Mesendoderm (in vitro differentiated cells): ENCODE measurements around the gene NRSN2.

Source experiments
- DNase-seq: peaks from one replicate; pipeline ENCODE4 v3.0.0; 2013
- H2AK5ac ChIP-seq: 2 replicates; pipeline ENCODE4 v1.6.1; 2013; ENCODE audit warnings: low read length, inconsistent platforms
- H2BK120ac ChIP-seq: 2 replicates; pipeline ENCODE4 v1.6.1; 2013; ENCODE audit warnings: low read depth, mild to moderate bottlenecking, low read length, moderate library complexity, mixed read lengths
- H2BK15ac ChIP-seq: replicated peaks from 2 replicates; pipeline ENCODE4 v1.6.1; 2013; ENCODE audit warnings: low read depth, mild to moderate bottlenecking, moderate library complexity
- H2BK5ac ChIP-seq: 2 replicates; pipeline ENCODE4 v1.6.1; 2013; ENCODE audit warnings: low read length, inconsistent platforms
- H3K18ac ChIP-seq: 2 replicates; pipeline ENCODE4 v1.6.1; 2013; ENCODE audit warnings: mild to moderate bottlenecking, low read length, mixed read lengths
- H3K23ac ChIP-seq: one replicate; pipeline ENCODE4 v1.6.1; 2013; ENCODE audit warnings: low read length
- H3K27ac ChIP-seq: 2 replicates; pipeline ENCODE4 v1.5.1; 2013; ENCODE audit warnings: low read depth, mild to moderate bottlenecking, inconsistent platforms, low read length, moderate library complexity
- H3K27me3 ChIP-seq: 2 replicates; pipeline ENCODE4 v1.6.1; 2013; ENCODE audit warnings: low read length, control low read depth, mild to moderate bottlenecking, inconsistent platforms; ENCODE audit not compliant: insufficient read depth, poor library complexity
- H3K36me3 ChIP-seq: 2 replicates; pipeline ENCODE4 v1.6.1; 2013; ENCODE audit warnings: low read length, inconsistent platforms; ENCODE audit not compliant: control insufficient read depth, insufficient read depth
- H3K4ac ChIP-seq: one replicate; pipeline ENCODE4 v1.6.1; 2013; ENCODE audit warnings: low read depth, mild to moderate bottlenecking, low read length, moderate library complexity
- H3K4me1 ChIP-seq: 2 replicates; pipeline ENCODE4 v1.6.1; 2013; ENCODE audit warnings: low read depth, low read length, inconsistent platforms; ENCODE audit not compliant: control insufficient read depth
- H3K4me2 ChIP-seq: 2 replicates; pipeline ENCODE4 v1.6.1; 2013; ENCODE audit warnings: low read length
- H3K4me3 ChIP-seq: 2 replicates; pipeline ENCODE4 v1.5.1; 2013; ENCODE audit warnings: mild to moderate bottlenecking, low read length
- H3K56ac ChIP-seq: one replicate; pipeline ENCODE4 v1.6.1; 2013; ENCODE audit warnings: low read length
- H3K79me1 ChIP-seq: 2 replicates; pipeline ENCODE4 v1.6.1; 2013; ENCODE audit warnings: low read length, inconsistent platforms
- H3K79me2 ChIP-seq: 2 replicates; pipeline ENCODE4 v1.6.1; 2013; ENCODE audit warnings: mild to moderate bottlenecking, low read length; ENCODE audit not compliant: control insufficient read depth, insufficient read depth
- H3K9ac ChIP-seq: 2 replicates; pipeline ENCODE4 v1.6.1; 2013; ENCODE audit warnings: low read length, inconsistent platforms
- H4K5ac ChIP-seq: one replicate; pipeline ENCODE4 v1.6.1; 2013; ENCODE audit warnings: low read length
- H4K8ac ChIP-seq: one replicate; pipeline ENCODE4 v1.6.1; 2013; ENCODE audit warnings: low read depth, mild to moderate bottlenecking, control low read depth, low read length, moderate library complexity
- WGBS: extraction: QIAGEN DNeasy Blood & Tissue Kit; methylation state at CpG from one replicate; pipeline ENCODE4 v1.1.7; 2013; ENCODE audit warnings: low lambda C conversion rate, missing lambda C conversion rate; ENCODE audit not compliant: insufficient coverage; ENCODE audit errors: extremely low coverage; 5-methylcytosine and 5-hydroxymethylcytosine counted together

NRSN2 gene

GRCh38 chr20:310645-311044 is 36.3 kb upstream of the NRSN2 start:
- Histone ChIP-seq H2AK5ac (no peak overlapping the region), H2BK120ac (no peak overlapping the region), H3K36me3 (no peaks in the 10 kb centered on the region), H4K5ac (no peak overlapping the region), H3K23ac (no peak overlapping the region), H3K18ac (no peak overlapping the region), H2BK15ac (no peak overlapping the region), H3K56ac (no peak overlapping the region), H3K4me2 (no peak overlapping the region), H3K79me1 (no peaks in the 10 kb centered on the region), H2BK5ac (no peak overlapping the region), H3K4ac (no peak overlapping the region), H3K9ac (no peak overlapping the region), H3K27ac (no peak overlapping the region), H3K4me3 (no peak overlapping the region), H3K27me3 (no peaks in the 10 kb centered on the region), H3K4me1 (peaks cover 2% of the 10 kb centered on the region), H4K8ac (no peak overlapping the region), H3K79me2 (no peaks in the 10 kb centered on the region)
- DNase-seq, result no peak
- WGBS, result no CpG with 5 or more reads among the region's 7 CpGs

- Histone ChIP-seq H3K4me2 (no peak overlapping the region), H2BK5ac (no peak overlapping the region), H3K79me1 (no peaks in the 10 kb centered on the region), H3K79me2 (no peaks in the 10 kb centered on the region), H3K4ac (no peak overlapping the region), H3K4me1 (peaks cover 2% of the 10 kb centered on the region), H3K9ac (no peak overlapping the region), H2BK15ac (no peak overlapping the region), H3K56ac (no peak overlapping the region), H3K4me3 (no peak overlapping the region), H4K8ac (no peak overlapping the region), H2BK120ac (no peak overlapping the region), H3K27ac (no peak overlapping the region), H3K36me3 (no peaks in the 10 kb centered on the region), H3K23ac (no peak overlapping the region), H3K18ac (no peak overlapping the region), H4K5ac (no peak overlapping the region), H2AK5ac (no peak overlapping the region), H3K27me3 (no peaks in the 10 kb centered on the region)
- no CpG with 5 or more reads among the region's 7 CpGs for WGBS
- DNase-seq, result no peak
Observed at GRCh38 chr20:311609-312008, 35.3 kb upstream of the NRSN2 start.

- Histone ChIP-seq H4K8ac (no peak overlapping the region), H3K79me1 (no peaks in the 10 kb centered on the region), H3K27ac (no peak overlapping the region), H3K23ac (no peak overlapping the region), H3K9ac (no peak overlapping the region), H3K36me3 (no peaks in the 10 kb centered on the region), H2BK15ac (no peak overlapping the region), H3K4me3 (no peak overlapping the region), H3K4me2 (no peak overlapping the region), H4K5ac (no peak overlapping the region), H3K4me1 (peaks cover 2% of the 10 kb centered on the region), H2BK5ac (no peak overlapping the region), H3K79me2 (no peaks in the 10 kb centered on the region), H2AK5ac (no peak overlapping the region), H3K27me3 (no peaks in the 10 kb centered on the region), H3K18ac (no peak overlapping the region), H3K4ac (no peak overlapping the region), H2BK120ac (no peak overlapping the region), H3K56ac (no peak overlapping the region)
- DNase-seq, result no peak
- no CpG with 5 or more reads among the region's 8 CpGs for WGBS
Observed at GRCh38 chr20:312067-312466, 34.8 kb upstream of the NRSN2 start.

GRCh38 chr20:312866-313265 is 34.0 kb upstream of the NRSN2 start:
- Histone ChIP-seq H3K18ac (no peak overlapping the region), H3K56ac (no peak overlapping the region), H2AK5ac (no peak overlapping the region), H2BK120ac (no peak overlapping the region), H3K36me3 (no peaks in the 10 kb centered on the region), H3K27me3 (no peaks in the 10 kb centered on the region), H4K8ac (no peak overlapping the region), H2BK15ac (no peak overlapping the region), H4K5ac (no peak overlapping the region), H2BK5ac (no peak overlapping the region), H3K4me3 (no peak overlapping the region), H3K79me1 (no peaks in the 10 kb centered on the region), H3K27ac (no peak overlapping the region), H3K23ac (no peak overlapping the region), H3K4ac (no peak overlapping the region), H3K79me2 (no peaks in the 10 kb centered on the region), H3K9ac (no peak overlapping the region), H3K4me2 (no peak overlapping the region), H3K4me1 (peaks cover 2% of the 10 kb centered on the region)
- DNase-seq, result no peak
- no CpG with 5 or more reads among the region's 1 CpG for WGBS

- no peak overlapping the region for H3K56ac ChIP-seq
- no peak overlapping the region for H3K9ac ChIP-seq
- H4K8ac ChIP-seq, result no peak overlapping the region
- no peak overlapping the region for H2BK120ac ChIP-seq
- WGBS, result no CpG with 5 or more reads among the region's 5 CpGs
- no peaks in the 10 kb centered on the region for H3K79me1 ChIP-seq
- H3K4me1 ChIP-seq, result peaks cover 2% of the 10 kb centered on the region
- H3K79me2 ChIP-seq, result no peaks in the 10 kb centered on the region
- no peaks in the 10 kb centered on the region for H3K27me3 ChIP-seq
- no peak overlapping the region for H2AK5ac ChIP-seq
- H4K5ac ChIP-seq, result no peak overlapping the region
- no peak overlapping the region for H2BK15ac ChIP-seq
- H3K36me3 ChIP-seq, result no peaks in the 10 kb centered on the region
- no peak overlapping the region for H3K4me3 ChIP-seq
- no peak overlapping the region for H3K27ac ChIP-seq
- H3K23ac ChIP-seq, result no peak overlapping the region
- H3K18ac ChIP-seq, result no peak overlapping the region
- no peak overlapping the region for H3K4me2 ChIP-seq
- no peak overlapping the region for H2BK5ac ChIP-seq
- no peak overlapping the region for H3K4ac ChIP-seq
- no peak for DNase-seq
Observed at GRCh38 chr20:313402-313801, 33.5 kb upstream of the NRSN2 start.

DNA sequence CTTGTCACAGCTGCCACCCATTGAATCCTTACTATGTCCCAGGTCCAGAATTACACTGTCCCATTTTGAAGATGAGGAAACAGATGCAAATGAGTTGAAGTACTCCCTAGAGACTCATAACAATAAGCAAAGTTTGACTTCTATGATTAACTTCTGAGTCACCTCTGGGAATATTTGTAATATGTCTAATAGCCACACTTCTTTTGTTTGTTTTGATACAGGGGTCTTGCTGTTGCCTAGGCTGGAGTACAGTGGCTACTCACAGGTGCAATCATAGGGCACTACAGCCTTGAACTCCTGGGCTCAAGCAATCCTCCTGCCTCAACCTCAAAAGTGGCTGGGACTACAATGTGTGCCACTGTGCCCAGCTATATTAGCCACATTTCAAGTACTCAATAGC is 33.0 kb upstream of the NRSN2 start:
- Histone ChIP-seq H3K4me1 (peaks cover under 1% of the 10 kb centered on the region), H2BK5ac (no peak overlapping the region), H3K4ac (no peak overlapping the region), H3K18ac (no peak overlapping the region), H3K36me3 (no peaks in the 10 kb centered on the region), H2BK120ac (no peak overlapping the region), H3K79me1 (no peaks in the 10 kb centered on the region), H3K9ac (no peak overlapping the region), H2AK5ac (no peak overlapping the region), H3K23ac (no peak overlapping the region), H3K79me2 (no peaks in the 10 kb centered on the region), H4K8ac (no peak overlapping the region), H3K4me3 (no peak overlapping the region), H3K4me2 (no peak overlapping the region), H4K5ac (no peak overlapping the region), H3K56ac (no peak overlapping the region), H2BK15ac (no peak overlapping the region), H3K27ac (no peak overlapping the region), H3K27me3 (no peaks in the 10 kb centered on the region)
- DNase-seq, result no peak
